ENCODE results near the gene RTN3.

The RTN3 gene

GRCh38 chr11:63687845-63688244 is 6.5 kb downstream of the RTN3 start:
- no peaks in the 10 kb centered on the region for H3K27me3 ChIP-seq (ENCODE audit: insufficient read depth, low read length)
- H3K4me3 ChIP-seq (ENCODE audit: low read length): no peak overlapping the region
- H3K4me1 ChIP-seq (ENCODE audit: insufficient read depth, low read length): peaks cover 11% of the 10 kb centered on the region
- peaks cover 15% of the 10 kb centered on the region for H3K36me3 ChIP-seq (ENCODE audit: insufficient read depth, low read length)
- no peaks in the 10 kb centered on the region for H3K9me3 ChIP-seq (ENCODE audit: low read length)
- no peak overlapping the region for H2AFZ ChIP-seq (ENCODE audit: low read depth, low read length)

GRCh38 chr11:63694596-63694995 is 13.3 kb downstream of the RTN3 start:
- Histone ChIP-seq H3K27me3 (ENCODE audit: insufficient read depth, low read length) (no peaks in the 10 kb centered on the region), H2AFZ (ENCODE audit: low read depth, low read length) (no peak overlapping the region), H3K4me3 (ENCODE audit: low read length) (no peak overlapping the region), H3K36me3 (ENCODE audit: insufficient read depth, low read length) (peaks cover 18% of the 10 kb centered on the region), H3K9me3 (ENCODE audit: low read length) (no peaks in the 10 kb centered on the region), H3K4me1 (ENCODE audit: insufficient read depth, low read length) (no peaks in the 10 kb centered on the region)

- Histone ChIP-seq H3K36me3 (ENCODE audit: insufficient read depth, low read length) (peaks cover 13% of the 10 kb centered on the region), H3K4me1 (ENCODE audit: insufficient read depth, low read length) (no peaks in the 10 kb centered on the region), H3K9me3 (ENCODE audit: low read length) (peaks cover 2% of the 10 kb centered on the region), H2AFZ (ENCODE audit: low read depth, low read length) (no peak overlapping the region), H3K4me3 (ENCODE audit: low read length) (no peak overlapping the region), H3K27me3 (ENCODE audit: insufficient read depth, low read length) (no peaks in the 10 kb centered on the region)
Measured at GRCh38 chr11:63698976-63699733, 17.9 kb downstream of the RTN3 start.

GRCh38 chr11:63699896-63700295 is 18.6 kb downstream of the RTN3 start:
- no peaks in the 10 kb centered on the region for H3K4me1 ChIP-seq (ENCODE audit: insufficient read depth, low read length)
- H3K36me3 ChIP-seq (ENCODE audit: insufficient read depth, low read length): peaks cover 8% of the 10 kb centered on the region
- H3K27me3 ChIP-seq (ENCODE audit: insufficient read depth, low read length): no peaks in the 10 kb centered on the region
- no peak overlapping the region for H3K4me3 ChIP-seq (ENCODE audit: low read length)
- no peak overlapping the region for H2AFZ ChIP-seq (ENCODE audit: low read depth, low read length)
- peaks cover 2% of the 10 kb centered on the region for H3K9me3 ChIP-seq (ENCODE audit: low read length)

- H3K9me3 ChIP-seq (ENCODE audit: low read length): peaks cover 2% of the 10 kb centered on the region
- no peak overlapping the region for H2AFZ ChIP-seq (ENCODE audit: low read depth, low read length)
- no peaks in the 10 kb centered on the region for H3K4me1 ChIP-seq (ENCODE audit: insufficient read depth, low read length)
- H3K4me3 ChIP-seq (ENCODE audit: low read length): no peak overlapping the region
- no peaks in the 10 kb centered on the region for H3K27me3 ChIP-seq (ENCODE audit: insufficient read depth, low read length)
- H3K36me3 ChIP-seq (ENCODE audit: insufficient read depth, low read length): peaks cover 12% of the 10 kb centered on the region
Measured at GRCh38 chr11:63705526-63705925, 24.2 kb downstream of the RTN3 start.

- H3K4me3 ChIP-seq (ENCODE audit: low read length): no peak overlapping the region
- peaks cover 9% of the 10 kb centered on the region for H3K36me3 ChIP-seq (ENCODE audit: insufficient read depth, low read length)
- H3K9me3 ChIP-seq (ENCODE audit: low read length): no peaks in the 10 kb centered on the region
- no peaks in the 10 kb centered on the region for H3K4me1 ChIP-seq (ENCODE audit: insufficient read depth, low read length)
- H3K27me3 ChIP-seq (ENCODE audit: insufficient read depth, low read length): no peaks in the 10 kb centered on the region
- H2AFZ ChIP-seq (ENCODE audit: low read depth, low read length): no peak overlapping the region
Measured at GRCh38 chr11:63708764-63709163, 27.5 kb downstream of the RTN3 start.

GRCh38 chr11:63709336-63709884 is 28.1 kb downstream of the RTN3 start:
- H3K9me3 ChIP-seq (ENCODE audit: low read length): no peaks in the 10 kb centered on the region
- no peaks in the 10 kb centered on the region for H3K27me3 ChIP-seq (ENCODE audit: insufficient read depth, low read length)
- peaks cover 9% of the 10 kb centered on the region for H3K36me3 ChIP-seq (ENCODE audit: insufficient read depth, low read length)
- H3K4me3 ChIP-seq (ENCODE audit: low read length): no peak overlapping the region
- no peaks in the 10 kb centered on the region for H3K4me1 ChIP-seq (ENCODE audit: insufficient read depth, low read length)
- H2AFZ ChIP-seq (ENCODE audit: low read depth, low read length): no peak overlapping the region

GRCh38 chr11:63710476-63711217 is 29.3 kb downstream of the RTN3 start:
- H3K36me3 ChIP-seq (ENCODE audit: insufficient read depth, low read length): peaks cover 17% of the 10 kb centered on the region
- no peaks in the 10 kb centered on the region for H3K27me3 ChIP-seq (ENCODE audit: insufficient read depth, low read length)
- no peak overlapping the region for H2AFZ ChIP-seq (ENCODE audit: low read depth, low read length)
- H3K4me3 ChIP-seq (ENCODE audit: low read length): no peak overlapping the region
- H3K4me1 ChIP-seq (ENCODE audit: insufficient read depth, low read length): no peaks in the 10 kb centered on the region
- no peaks in the 10 kb centered on the region for H3K9me3 ChIP-seq (ENCODE audit: low read length)

- H3K4me1 ChIP-seq (ENCODE audit: insufficient read depth, low read length): no peaks in the 10 kb centered on the region
- no peaks in the 10 kb centered on the region for H3K27me3 ChIP-seq (ENCODE audit: insufficient read depth, low read length)
Measured at GRCh38 chr11:63711838-63712237, 30.5 kb downstream of the RTN3 start.

GRCh38 chr11:63713766-63714165 is 32.5 kb downstream of the RTN3 start:
- H3K27me3 ChIP-seq (ENCODE audit: insufficient read depth, low read length): no peaks in the 10 kb centered on the region
- no peaks in the 10 kb centered on the region for H3K9me3 ChIP-seq (ENCODE audit: low read length)
- no peak overlapping the region for H3K4me3 ChIP-seq (ENCODE audit: low read length)
- no peak overlapping the region for H2AFZ ChIP-seq (ENCODE audit: low read depth, low read length)
- H3K4me1 ChIP-seq (ENCODE audit: insufficient read depth, low read length): no peaks in the 10 kb centered on the region
- peaks cover 13% of the 10 kb centered on the region for H3K36me3 ChIP-seq (ENCODE audit: insufficient read depth, low read length)

More at GRCh38 chr11:63711838-63712237, 30.5 kb downstream of the RTN3 start:
- no peaks in the 10 kb centered on the region for H3K9me3 ChIP-seq (ENCODE audit: low read length)
- H3K36me3 ChIP-seq (ENCODE audit: insufficient read depth, low read length): peaks cover 18% of the 10 kb centered on the region
- no peak overlapping the region for H3K4me3 ChIP-seq (ENCODE audit: low read length)
- H2AFZ ChIP-seq (ENCODE audit: low read depth, low read length): no peak overlapping the region

- Histone ChIP-seq H3K9me3 (ENCODE audit: low read length) (no peaks in the 10 kb centered on the region), H3K36me3 (ENCODE audit: insufficient read depth, low read length) (peaks cover 26% of the 10 kb centered on the region), H3K27me3 (ENCODE audit: insufficient read depth, low read length) (no peaks in the 10 kb centered on the region), H2AFZ (ENCODE audit: low read depth, low read length) (no peak overlapping the region), H3K4me1 (ENCODE audit: insufficient read depth, low read length) (no peaks in the 10 kb centered on the region), H3K4me3 (ENCODE audit: low read length) (no peak overlapping the region)
Measured at GRCh38 chr11:63716046-63716445, 34.7 kb downstream of the RTN3 start.

GRCh38 chr11:63719001-63719400 is 37.7 kb downstream of the RTN3 start:
- Histone ChIP-seq H3K36me3 (ENCODE audit: insufficient read depth, low read length) (peaks cover 26% of the 10 kb centered on the region), H3K4me3 (ENCODE audit: low read length) (no peak overlapping the region), H3K27me3 (ENCODE audit: insufficient read depth, low read length) (no peaks in the 10 kb centered on the region), H3K4me1 (ENCODE audit: insufficient read depth, low read length) (no peaks in the 10 kb centered on the region), H2AFZ (ENCODE audit: low read depth, low read length) (no peak overlapping the region), H3K9me3 (ENCODE audit: low read length) (no peaks in the 10 kb centered on the region)

GRCh38 chr11:63719987-63720386 is 38.7 kb downstream of the RTN3 start:
- H3K27me3 ChIP-seq (ENCODE audit: insufficient read depth, low read length): no peaks in the 10 kb centered on the region
- no peaks in the 10 kb centered on the region for H3K4me1 ChIP-seq (ENCODE audit: insufficient read depth, low read length)
- no peak overlapping the region for H3K4me3 ChIP-seq (ENCODE audit: low read length)
- H3K36me3 ChIP-seq (ENCODE audit: insufficient read depth, low read length): peaks cover 23% of the 10 kb centered on the region
- no peak overlapping the region for H2AFZ ChIP-seq (ENCODE audit: low read depth, low read length)
- H3K9me3 ChIP-seq (ENCODE audit: low read length): no peaks in the 10 kb centered on the region

All from neuron (in vitro differentiated cells).